Neural cell (in vitro differentiated cells): ENCODE data around the gene AGRP. TPM values are rescaled to one million over a fixed set of nuclear protein-coding genes. Genes with fewer than 3 reads are reported as not detected.

Source experiments
- polyA plus RNA-seq: library from polyadenylated mRNA; depleted of rRNA; stranded (reverse); fragments of >200 nt; gene quantifications from 2 replicates; pipeline ENCODE4 v1.2.3, GENCODE V29; 2014

Gene AGRP
- polyA plus RNA-seq, 1 donor from 2014 or later = not detected

Other genes with a start within 250 kb of the AGRP start
- gene FHOD1, start 236.1 kb downstream of the AGRP start, polyA plus RNA-seq = 0.92 and 6.3 TPM in 2 replicates
- 1.6 and 1.8 TPM in 2 replicates for gene SLC9A5, start 234.6 kb downstream of the AGRP start, polyA plus RNA-seq
- 0.28 and 1.3 TPM in 2 replicates for gene PLEKHG4, start 204.0 kb downstream of the AGRP start, polyA plus RNA-seq
- 0.45 and 3.3 TPM in 2 replicates for gene KCTD19, start 156.8 kb downstream of the AGRP start, polyA plus RNA-seq
- 0.44 and 1.6 TPM in 2 replicates for gene LRRC36, start 156.7 kb downstream of the AGRP start, polyA plus RNA-seq
- 1.1 and 2.7 TPM in 2 replicates for gene TPPP3, start 90.0 kb downstream of the AGRP start, polyA plus RNA-seq
- 1.7 TPM in 1 of 2 replicates, not detected in the other for gene ZDHHC1, start 67.1 kb downstream of the AGRP start, polyA plus RNA-seq
- gene HSD11B2, start 52.4 kb downstream of the AGRP start, polyA plus RNA-seq = 0.24 and 2.8 TPM in 2 replicates
- gene ATP6V0D1, start 2.4 kb downstream of the AGRP start, polyA plus RNA-seq = 188 and 195 TPM in 2 replicates
- 13.2 and 15.1 TPM in 2 replicates for gene RIPOR1, start 45.3 kb upstream of the AGRP start, polyA plus RNA-seq
- gene CTCF, start 79.0 kb upstream of the AGRP start, polyA plus RNA-seq = 40.4 and 42.8 TPM in 2 replicates
- 1.8 and 7.1 TPM in 2 replicates for gene CARMIL2, start 161.6 kb upstream of the AGRP start, polyA plus RNA-seq
- gene ACD, start 176.7 kb upstream of the AGRP start, polyA plus RNA-seq = 98.6 and 108 TPM in 2 replicates
- 34.2 and 34.8 TPM in 2 replicates for gene PARD6A, start 177.4 kb upstream of the AGRP start, polyA plus RNA-seq
- gene ENKD1, start 183.2 kb upstream of the AGRP start, polyA plus RNA-seq = 29.9 and 36.6 TPM in 2 replicates
- gene C16orf86, start 183.3 kb upstream of the AGRP start, polyA plus RNA-seq = 1.4 and 2.4 TPM in 2 replicates
- gene GFOD2, start 235.8 kb upstream of the AGRP start, polyA plus RNA-seq = 88.4 and 106 TPM in 2 replicates